Liver (tissue), 9 donors: ENCODE results near the gene GLI3. TPM values are rescaled to one million over a fixed set of nuclear protein-coding genes. Genes with fewer than 3 reads are reported as not detected.

Experiments
- DNase-seq: peaks from one replicate; pipeline ENCODE4 v3.0.0-alpha.2; 2017; ENCODE audit warnings: low spot score
- H3K27ac ChIP-seq, 2 donors: one replicate each; pipeline ENCODE4 v1.7.0; 2013; ENCODE audit warnings: inconsistent platforms in 2 of 2, low read length in 2 of 2, control low read depth in 1 of 2, low read depth in 1 of 2, mild to moderate bottlenecking in 1 of 2
- H3K27me3 ChIP-seq, 4 donors: one replicate each; pipeline versions ENCODE4 v1.6.1 to v1.7.0; 2013; ENCODE audit warnings: low read length in 3 of 4, inconsistent platforms in 1 of 4, mild to moderate bottlenecking in 1 of 4, moderate library complexity in 1 of 4; ENCODE audit not compliant: control insufficient read depth in 4 of 4, insufficient read depth in 4 of 4
- H3K36me3 ChIP-seq, 4 donors: one replicate each; pipeline versions ENCODE4 v1.6.1 to v1.7.0; 2013; ENCODE audit warnings: low read length in 3 of 4, mild to moderate bottlenecking in 3 of 4, low read depth in 1 of 4, moderate library complexity in 1 of 4; ENCODE audit not compliant: control insufficient read depth in 4 of 4, insufficient read depth in 3 of 4
- H3K4me1 ChIP-seq, 4 donors: one replicate each; pipeline versions ENCODE4 v1.6.1 to v1.7.0; 2013; ENCODE audit warnings: low read length in 3 of 4, mild to moderate bottlenecking in 3 of 4, moderate library complexity in 1 of 4; ENCODE audit not compliant: control insufficient read depth in 4 of 4, insufficient read depth in 4 of 4
- H3K4me3 ChIP-seq, 3 donors: one replicate each; pipeline versions ENCODE4 v1.6.1 to v1.7.0; 2013; ENCODE audit warnings: low read length in 3 of 3, control low read depth in 1 of 3, low read depth in 1 of 3, mild to moderate bottlenecking in 1 of 3
- H3K9ac ChIP-seq, 2 donors: one replicate each; pipeline ENCODE4 v1.7.0; 2013; ENCODE audit warnings: low read length in 2 of 2, mild to moderate bottlenecking in 2 of 2, moderate library complexity in 2 of 2, control low read depth in 1 of 2, low read depth in 1 of 2
- H3K9me3 ChIP-seq, 4 donors: one replicate each; pipeline versions ENCODE4 v1.6.1 to v1.7.0; 2013; ENCODE audit warnings: low read length in 3 of 4; ENCODE audit not compliant: control insufficient read depth in 4 of 4
- ATF3 ChIP-seq: IDR thresholded peaks from 2 replicates; pipeline ENCODE4 v1.6.1; 2016; ENCODE audit warnings: antibody characterized with exemption
- CTCF ChIP-seq: fragments of 150-350 bp; IDR thresholded peaks from 2 replicates; pipeline ENCODE4 v1.5.1; 2017; ENCODE audit warnings: improper control_type of control experiment, low read depth, low read length; ENCODE audit not compliant: missing input control
- EGR1 ChIP-seq, 2 donors: IDR thresholded peaks; 2 replicates each; pipeline ENCODE4 v1.6.1; 2016 to 2018; ENCODE audit warnings: antibody characterized with exemption in 2 of 2, low read depth in 2 of 2
- FOXA1 ChIP-seq: IDR thresholded peaks from 2 replicates; pipeline ENCODE4 v1.6.1; 2016; ENCODE audit warnings: antibody characterized with exemption
- FOXA2 ChIP-seq: IDR thresholded peaks from 2 replicates; pipeline ENCODE4 v1.6.1; 2016; ENCODE audit warnings: antibody characterized with exemption
- GABPA ChIP-seq, 2 donors: IDR thresholded peaks in 1 of 2; conservative IDR thresholded peaks in 1 of 2; 2 replicates each; pipeline ENCODE4 v1.6.1; 2016; ENCODE audit warnings: antibody characterized with exemption in 2 of 2, mild to moderate bottlenecking in 1 of 2, moderate library complexity in 1 of 2
- HNF4A ChIP-seq, 2 donors: conservative IDR thresholded peaks; 2 replicates each; pipeline ENCODE4 v1.6.1; 2016; ENCODE audit warnings: antibody characterized with exemption in 2 of 2, mild to moderate bottlenecking in 2 of 2
- HNF4G ChIP-seq: IDR thresholded peaks from 2 replicates; pipeline ENCODE4 v1.6.1; 2016; ENCODE audit warnings: antibody characterized with exemption
- JUND ChIP-seq, 2 donors: IDR thresholded peaks; 2 replicates each; pipeline ENCODE4 v1.6.1; 2016; ENCODE audit warnings: antibody characterized with exemption in 2 of 2
- MAX ChIP-seq: IDR thresholded peaks from 2 replicates; pipeline ENCODE4 v1.6.1; 2016; ENCODE audit warnings: antibody characterized with exemption
- NR2F2 ChIP-seq: IDR thresholded peaks from 2 replicates; pipeline ENCODE4 v1.6.1; 2016; ENCODE audit warnings: antibody characterized with exemption
- RAD21 ChIP-seq, 2 donors: IDR thresholded peaks; 2 replicates each; pipeline ENCODE4 v1.6.1; 2016; ENCODE audit warnings: antibody characterized with exemption in 2 of 2, mild to moderate bottlenecking in 2 of 2
- REST ChIP-seq: IDR thresholded peaks from 2 replicates; pipeline ENCODE4 v1.6.1; 2016; ENCODE audit warnings: antibody characterized with exemption, mild to moderate bottlenecking
- RXRA ChIP-seq, 2 donors: IDR thresholded peaks; 2 replicates each; pipeline ENCODE4 v1.6.1; 2017 to 2018; ENCODE audit warnings: antibody characterized with exemption in 2 of 2, mild to moderate bottlenecking in 1 of 2
- SP1 ChIP-seq: IDR thresholded peaks from 2 replicates; pipeline ENCODE4 v1.6.1; 2018; ENCODE audit warnings: antibody characterized with exemption, mild to moderate bottlenecking
- TAF1 ChIP-seq: conservative IDR thresholded peaks from 2 replicates; pipeline ENCODE4 v1.6.1; 2016; ENCODE audit warnings: antibody characterized with exemption, mild to moderate bottlenecking
- YY1 ChIP-seq: IDR thresholded peaks from 2 replicates; pipeline ENCODE4 v1.6.1; 2016; ENCODE audit warnings: antibody characterized with exemption, mild to moderate bottlenecking
- ZBTB33 ChIP-seq: IDR thresholded peaks from 2 replicates; pipeline ENCODE4 v1.6.1; 2016; ENCODE audit warnings: antibody characterized with exemption
- WGBS: extraction: QIAGEN DNeasy Blood & Tissue Kit; methylation state at CpG from one replicate; pipeline ENCODE4 v1.1.7; 2013; 5-methylcytosine and 5-hydroxymethylcytosine counted together
- polyA plus RNA-seq, 2 donors: library from polyadenylated mRNA; stranded (reverse) in 1 of 2; unstranded in 1 of 2; fragments of 200-250 nt in 1 of 2; fragments of >200 nt in 1 of 2; fragmentation: Nextera tagmentation in 1 of 2; extraction: Ambion mirVana in 1 of 2; gene quantifications; one replicate each; pipeline versions ENCODE4 v1.2.1 to v1.2.3, GENCODE V29; 2013 to 2015
- total RNA-seq, 2 donors: library from RNA; depleted of rRNA; stranded (reverse); fragments of >200 nt; gene quantifications; one replicate each; pipeline ENCODE4 v1.2.3, GENCODE V29; 2014
- donor health status: healthy.
- donor health status: healthy.
- donor health status: healthy.
- donor health status: healthy.
- donor health status: healthy.

The GLI3 gene
- total and polyA plus RNA-seq, 4 donors = 0.09 to 0.42 (median 0.26) TPM

DNA sequence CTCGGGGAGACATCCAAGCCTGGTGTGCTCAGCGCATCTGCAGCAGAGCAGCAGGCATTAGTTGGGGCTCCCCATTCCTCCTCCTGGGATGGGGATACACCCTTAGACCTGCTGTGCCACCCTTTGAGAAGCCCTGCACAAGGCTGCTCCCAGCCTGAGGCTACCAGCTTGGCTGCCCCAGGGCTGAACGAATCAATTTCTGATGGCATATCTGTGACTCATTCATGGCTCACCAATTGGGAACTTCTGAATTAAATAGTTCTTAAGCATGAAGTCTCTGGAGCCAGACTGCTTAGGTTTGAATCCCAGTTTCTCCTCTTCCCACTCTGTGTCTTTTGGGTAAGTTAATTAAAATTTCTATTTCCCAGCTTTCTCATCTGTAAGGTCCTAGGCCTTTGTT is 16.3 kb upstream of the GLI3 start:
- H3K9ac ChIP-seq = no peak overlapping the region
- WGBS = 81% methylated on average over 3 of the region's 3 CpGs
- peaks cover 0 to 2% (median 0%) of the 10 kb centered on the region in 4 donors for H3K27me3 ChIP-seq
- no peak overlapping the region for H3K27ac ChIP-seq
- H3K4me1 ChIP-seq = no peaks in the 10 kb centered on the region
- DNase-seq = no peak
- H3K36me3 ChIP-seq = no peaks in the 10 kb centered on the region
- TF ChIP-seq YY1 = no peak
- no peak for TF ChIP-seq ATF3
- TF ChIP-seq RXRA (IDR thresholded peaks at IDR 0.05) = no peak
- no peak for TF ChIP-seq TAF1
- no peak for TF ChIP-seq MAX
- no peak for TF ChIP-seq HNF4A (conservative IDR thresholded peaks at IDR 0.05)
- no peak for TF ChIP-seq RAD21 (IDR thresholded peaks at IDR 0.05)
- TF ChIP-seq ZBTB33 = no peak
- TF ChIP-seq EGR1 (IDR thresholded peaks at IDR 0.05; ENCODE audit: low read depth in 2 of 2) = no peak
- no peak for TF ChIP-seq REST
- TF ChIP-seq HNF4G = no peak
- TF ChIP-seq GABPA (IDR thresholded peaks at IDR 0.05 in 1 of 2, conservative IDR thresholded peaks at IDR 0.05 in 1 of 2) = no peak
- TF ChIP-seq FOXA2 = no peak
- no peak for TF ChIP-seq JUND (IDR thresholded peaks at IDR 0.05)
- TF ChIP-seq SP1 = no peak
- no peak for TF ChIP-seq NR2F2
- no peak for TF ChIP-seq CTCF
- TF ChIP-seq FOXA1 = no peak
- peaks cover 0 to 3% (median 0%) of the 10 kb centered on the region in 4 donors for H3K9me3 ChIP-seq
- no peak overlapping the region for H3K4me3 ChIP-seq
